HepG2 (cell line): Measurements from ENCODE around the gene GALR2. TPM values are rescaled to one million over a fixed set of nuclear protein-coding genes. Genes with fewer than 3 reads are reported as not detected.
A peak's percentile ranks its signal among the peaks of the same experiment; 100 is the strongest.

Experiments
- BCL3 ChIP-seq: sonication (generic); formaldehyde crosslinking; IDR thresholded peaks from 2 replicates; pipeline ENCODE4 v1.5.1; 2020; ENCODE audit warnings: mild to moderate bottlenecking, missing genetic modification reagents, moderate library complexity
- GABPA ChIP-seq, 2 experiments: IDR thresholded peaks; 2 replicates each; pipeline ENCODE4 v1.6.1; 2011 to 2016; ENCODE audit warnings: low read depth in 2 of 2, low read length in 1 of 2, missing biosample characterization in 1 of 2, missing genetic modification characterization in 1 of 2
- HCFC1 ChIP-seq: fragments of 150-350 bp; IDR thresholded peaks from 2 replicates; pipeline ENCODE4 v1.6.1; 2014; ENCODE audit warnings: low read depth, low read length
- HINFP ChIP-seq: sonication (generic); formaldehyde crosslinking; IDR thresholded peaks from 2 replicates; pipeline ENCODE4 v1.4.0; 2020; ENCODE audit warnings: low read depth, mild to moderate bottlenecking, missing genetic modification reagents
- HMGA1 ChIP-seq: sonication (generic); formaldehyde crosslinking; conservative IDR thresholded peaks from 2 replicates; pipeline ENCODE4 v1.4.0; 2020; ENCODE audit warnings: missing genetic modification reagents
- JUND ChIP-seq: sonication (generic); formaldehyde crosslinking; IDR thresholded peaks from 2 replicates; pipeline ENCODE4 v1.8.0; 2022; ENCODE audit warnings: mild to moderate bottlenecking, missing genetic modification reagents
- KLF16 ChIP-seq, 2 experiments: sonication (generic) in 1 of 2; formaldehyde crosslinking in 1 of 2; IDR thresholded peaks; 2 replicates each; pipeline versions ENCODE4 v1.6.1 to v1.8.0; 2016 to 2023; ENCODE audit warnings: missing genetic modification reagents in 2 of 2, missing compliant biosample characterization in 1 of 2
- MEIS1 ChIP-seq: sonication (generic); formaldehyde crosslinking; IDR thresholded peaks from 2 replicates; pipeline ENCODE4 v1.9.0; 2021; ENCODE audit warnings: mild to moderate bottlenecking, missing genetic modification reagents, moderate library complexity, borderline replicate concordance
- NKX3-1 ChIP-seq: sonication (generic); formaldehyde crosslinking; IDR thresholded peaks from 2 replicates; pipeline ENCODE4 v1.5.0; 2020; ENCODE audit warnings: missing genetic modification reagents
- RERE ChIP-seq: IDR thresholded peaks from 2 replicates; pipeline ENCODE4 v1.6.1; 2016; ENCODE audit warnings: low read depth, missing genetic modification reagents, missing compliant biosample characterization
- ZNF142 ChIP-seq: sonication (generic); formaldehyde crosslinking; IDR thresholded peaks from 2 replicates; pipeline ENCODE4 v1.4.0; 2020; ENCODE audit warnings: missing genetic modification reagents
- ZSCAN25 ChIP-seq: sonication (generic); formaldehyde crosslinking; IDR thresholded peaks from 2 replicates; pipeline ENCODE4 v1.8.0; 2022; ENCODE audit warnings: mild to moderate bottlenecking, missing genetic modification reagents
- polyA plus RNA-seq, 8 experiments: library from polyadenylated mRNA; depleted of rRNA in 3 of 8; stranded (reverse) in 7 of 8; unstranded in 1 of 8; fragments of >200 nt; fragmentation: Illumina TruSeq in 4 of 8; extraction: Trizol in 4 of 8; gene quantifications; 2 replicates each; pipeline versions ENCODE4 v1.2.1 to v1.2.3, GENCODE V29; 2011 to 2016; ENCODE audit warnings: low read depth in 4 of 8, missing spikeins in 1 of 8, mixed read lengths in 1 of 8; ENCODE audit not compliant: insufficient read depth in 1 of 8
- total RNA-seq, 5 experiments: library from RNA; depleted of rRNA; stranded (reverse); fragments of >200 nt; fragmentation: Illumina TruSeq; extraction: Trizol; gene quantifications; 2 replicates each; pipeline ENCODE4 v1.2.3, GENCODE V29; 2016; ENCODE audit warnings: low read depth in 1 of 5

The GALR2 gene
- total and polyA plus RNA-seq, 2 of the 13 experiments (the other 11 are each of a cell fraction or from before 2014, with no cell fraction given): 0.48 to 0.58 TPM

GRCh38 chr17:76032073-76032779 lies 42.4 kb upstream of the GALR2 start (continued):
- TF ChIP-seq BCL3 (CRISPR knock-in tag) (no peak), HMGA1 (CRISPR knock-in tag) (no peak), RERE (CRISPR knock-in tag) (no peak), ZNF142 (0 out of 2 replicates have a peak, but pooled peaks have one; percentile 64), GABPA (IDR thresholded peaks at IDR 0.05; ENCODE audit: low read depth, low read length) (no peak), GABPA (CRISPR knock-in tag; IDR thresholded peaks at IDR 0.05; ENCODE audit: low read depth) (no peak), ZSCAN25 (CRISPR knock-in tag) (peak; percentile 70; the same call in 1 of the 2 replicates), KLF16 (CRISPR knock-in tag; IDR thresholded peaks at IDR 0.05) (peak in 1 of 2 experiments; percentile 14; a peak in 1 of 4 replicates), NKX3-1 (peak; percentile 75; the same call in 1 of the 2 replicates), MEIS1 (CRISPR knock-in tag) (0 out of 2 replicates have a peak, but pooled peaks have one; percentile 30), HCFC1 (no peak), HINFP (CRISPR knock-in tag) (no peak), JUND (CRISPR knock-in tag) (0 out of 2 replicates have a peak, but pooled peaks have one; percentile 21)
